KBM-7 (cell line): ENCODE data around the gene QSOX2.

Experiments used
- DNase-seq: peaks from one replicate; pipeline ENCODE4 v3.0.0-alpha.2; 2015
- in situ Hi-C: fragments of 300-500 bp; cut with MboI; formaldehyde crosslinking; loops from 2 replicates; pipeline ENCODE4 v1.14.3; 2020; ENCODE audit warnings: low sequenced_read_pairs, low pct_unique_long_range_greater_than_20kb, mixed read lengths

Gene QSOX2

GRCh38 chr9:136283291-136284235, 38.0 kb upstream of the QSOX2 start:
- DNase-seq = peak; percentile 88
- in situ Hi-C loops = no loop called here

- in situ Hi-C loops = no loop called here
- DNase-seq = no peak
Observed at GRCh38 chr9:136282272-136282861, 36.8 kb upstream of the QSOX2 start.

GRCh38 chr9:136281421-136282271, 36.0 kb upstream of the QSOX2 start:
- in situ Hi-C loops = no loop called here
- DNase-seq = no peak

- in situ Hi-C loops = no loop called here
- no peak for DNase-seq
Observed at GRCh38 chr9:136280535-136281315, 35.1 kb upstream of the QSOX2 start.

GRCh38 chr9:136279471-136279870, 33.9 kb upstream of the QSOX2 start:
- in situ Hi-C loops = loop anchor here (10.0 kb wide), 1 partner anchor 105 kb away; no protein-coding TSS in a partner anchor
- DNase-seq = no peak

GRCh38 chr9:136278894-136279293, 33.3 kb upstream of the QSOX2 start:
- no peak for DNase-seq
- in situ Hi-C loops = loop anchor here (10.0 kb wide), 1 partner anchor 104 kb away; no protein-coding TSS in a partner anchor

- no peak for DNase-seq
- in situ Hi-C loops = loop anchor here (10.0 kb wide), 1 partner anchor 103 kb away; no protein-coding TSS in a partner anchor
Observed at GRCh38 chr9:136278221-136278620, 32.6 kb upstream of the QSOX2 start.

- no peak for DNase-seq
- in situ Hi-C loops = loop anchor here (10.0 kb wide), 1 partner anchor 103 kb away; no protein-coding TSS in a partner anchor
Observed at GRCh38 chr9:136277746-136278145, 32.1 kb upstream of the QSOX2 start.

GRCh38 chr9:136276716-136277115, 31.1 kb upstream of the QSOX2 start:
- in situ Hi-C loops = loop anchor here (10.0 kb wide), 1 partner anchor 102 kb away; no protein-coding TSS in a partner anchor
- DNase-seq = no peak

- in situ Hi-C loops = loop anchor here (10.0 kb wide), 1 partner anchor 101 kb away; no protein-coding TSS in a partner anchor
- DNase-seq = no peak
Observed at GRCh38 chr9:136275655-136276429, 30.2 kb upstream of the QSOX2 start.

GRCh38 chr9:136274786-136275654, 29.4 kb upstream of the QSOX2 start:
- in situ Hi-C loops = loop anchor here (10.0 kb wide), 1 partner anchor 100 kb away; no protein-coding TSS in a partner anchor
- no peak for DNase-seq

GRCh38 chr9:136273921-136274785, 28.5 kb upstream of the QSOX2 start:
- DNase-seq = no peak
- in situ Hi-C loops = loop anchor here (10.0 kb wide), 1 partner anchor 99 kb away; no protein-coding TSS in a partner anchor

- DNase-seq = no peak
- in situ Hi-C loops = loop anchor here (10.0 kb wide), 1 partner anchor 99 kb away; no protein-coding TSS in a partner anchor
Observed at GRCh38 chr9:136273244-136273865, 27.7 kb upstream of the QSOX2 start.

- in situ Hi-C loops = loop anchor here (10.0 kb wide), 1 partner anchor 95 kb away; no protein-coding TSS in a partner anchor
- DNase-seq = peak; percentile 31
Observed at GRCh38 chr9:136270173-136270705, 24.6 kb upstream of the QSOX2 start.

- DNase-seq = no peak
- in situ Hi-C loops = no loop called here
Observed at GRCh38 chr9:136268735-136269134, 23.1 kb upstream of the QSOX2 start.
